Hematopoietic multipotent progenitor cell treated with erythropoietin and hydrocortisone succinate and interleukin-3 and kit ligand, for 6 days (in vitro differentiated cells): ENCODE results near the gene ASAP2.
A peak's percentile ranks its signal among the peaks of the same experiment; 100 is the strongest.
"Not testable (repeated sequence)": the region's sequence is repeated elsewhere in the genome, so short reads cannot be mapped to it uniquely, and the experiment has no call there.

Experiments used
- DNase-seq: peaks from one replicate; pipeline ENCODE4 v3.0.0-alpha.2; 2015

The ASAP2 gene

DNA sequence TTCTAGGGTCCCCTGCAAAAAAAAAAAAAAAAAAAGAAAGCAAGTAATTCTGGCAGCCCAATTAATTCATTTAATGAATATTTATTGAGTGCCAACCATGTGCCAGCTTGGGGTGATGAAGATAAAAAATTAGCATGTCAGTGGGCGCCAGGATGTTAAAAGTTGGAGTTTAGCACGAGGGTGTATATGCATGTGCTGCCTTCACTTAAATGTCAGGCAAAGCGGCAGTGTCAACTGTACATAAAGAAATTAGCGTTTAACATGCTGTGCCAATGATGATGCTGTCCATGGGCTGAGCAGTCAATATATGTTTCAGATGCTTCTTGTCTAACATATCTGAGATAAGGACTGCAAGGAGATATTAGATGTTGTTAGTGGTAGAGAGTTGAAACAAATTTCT, 49.5 kb downstream of the ASAP2 start:
- no peak for DNase-seq

- DNase-seq = no peak
These were observed 50.0 kb downstream of the ASAP2 start for GRCh38 chr2:9256570-9257043.

DNA sequence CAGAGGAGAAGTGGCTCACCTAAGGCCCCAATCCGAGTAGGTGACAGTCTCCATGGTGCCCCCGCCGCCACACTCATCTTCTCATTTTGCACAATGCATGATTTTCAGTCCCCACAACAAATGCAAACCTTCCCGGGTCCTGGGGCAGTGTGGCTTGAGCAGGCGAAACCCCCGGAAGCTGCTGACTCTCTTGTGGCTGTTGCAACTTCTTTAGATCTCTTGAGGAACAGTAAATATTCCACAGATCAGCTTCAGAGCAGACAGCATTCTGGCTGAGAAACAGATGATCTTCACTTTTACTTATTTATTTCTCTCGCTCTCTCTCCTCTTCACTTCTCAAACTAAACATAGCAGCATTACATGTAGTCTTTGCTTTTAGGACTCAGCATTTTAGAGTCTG, 51.9 kb downstream of the ASAP2 start:
- no peak for DNase-seq

GRCh38 chr2:9258953-9259399, 52.4 kb downstream of the ASAP2 start:
- DNase-seq = no peak

- DNase-seq = no peak
These were observed 53.9 kb downstream of the ASAP2 start for GRCh38 chr2:9260464-9260918.

DNA sequence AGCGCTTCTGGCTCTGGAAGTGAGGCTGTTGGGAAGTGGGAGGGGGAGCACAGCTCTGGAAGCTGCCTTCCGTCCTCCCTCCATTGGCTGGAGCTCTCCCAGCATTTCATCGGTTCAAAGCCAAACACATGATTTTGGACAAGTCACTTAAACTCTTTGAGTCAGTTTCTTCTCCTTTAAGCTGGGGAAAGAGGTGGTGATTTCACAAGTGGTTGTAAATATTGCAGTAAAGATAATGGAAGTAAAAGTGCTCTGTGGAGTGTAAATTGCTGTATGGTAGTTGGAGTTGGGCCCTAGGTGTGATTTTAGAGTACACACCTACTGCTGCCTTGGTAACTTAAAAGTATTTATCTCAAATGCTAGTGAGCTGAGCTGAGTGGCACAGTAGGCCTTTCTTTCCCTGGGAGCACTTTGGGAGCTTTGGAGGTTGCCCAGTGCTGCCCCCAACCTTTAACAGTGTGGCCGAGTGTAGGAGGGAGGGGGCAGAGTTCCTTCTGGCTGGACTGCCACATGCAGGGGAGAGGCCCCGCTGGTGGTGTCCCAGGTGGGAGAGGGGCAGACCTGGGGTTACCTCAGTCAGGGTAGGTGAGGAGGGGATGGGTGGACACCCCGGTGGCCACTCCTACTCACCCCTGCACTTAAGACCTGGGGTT, 54.7 kb downstream of the ASAP2 start:
- DNase-seq = no peak

- DNase-seq = no peak
These were observed 56.1 kb downstream of the ASAP2 start for GRCh38 chr2:9262671-9263171.

GRCh38 chr2:9263428-9263827, 56.8 kb downstream of the ASAP2 start:
- DNase-seq = peak; percentile 49

DNA sequence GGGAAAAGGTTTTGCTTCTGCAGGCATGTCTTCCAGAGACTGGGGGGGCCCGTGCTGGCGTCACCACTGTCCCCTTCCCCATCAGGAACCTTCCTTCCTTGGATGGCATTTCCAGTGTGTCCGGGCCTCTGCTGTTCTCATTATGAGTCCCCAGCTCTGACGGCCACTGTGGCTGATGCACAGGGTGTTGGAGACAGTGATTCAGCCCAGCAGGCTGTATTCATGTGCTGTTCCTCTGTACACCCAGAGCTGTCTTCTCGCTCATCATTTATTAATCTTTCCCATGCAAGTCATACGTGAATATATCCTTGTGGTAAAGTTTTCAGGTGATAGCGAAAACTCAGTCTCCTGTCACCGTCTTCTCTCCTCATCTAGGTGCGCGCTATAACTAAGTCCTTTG, 57.7 kb downstream of the ASAP2 start:
- no peak for DNase-seq

- no peak for DNase-seq
These were observed 60.1 kb downstream of the ASAP2 start for GRCh38 chr2:9266711-9267110.

GRCh38 chr2:9267286-9267685, 60.7 kb downstream of the ASAP2 start:
- not testable (repeated sequence) for DNase-seq

DNA sequence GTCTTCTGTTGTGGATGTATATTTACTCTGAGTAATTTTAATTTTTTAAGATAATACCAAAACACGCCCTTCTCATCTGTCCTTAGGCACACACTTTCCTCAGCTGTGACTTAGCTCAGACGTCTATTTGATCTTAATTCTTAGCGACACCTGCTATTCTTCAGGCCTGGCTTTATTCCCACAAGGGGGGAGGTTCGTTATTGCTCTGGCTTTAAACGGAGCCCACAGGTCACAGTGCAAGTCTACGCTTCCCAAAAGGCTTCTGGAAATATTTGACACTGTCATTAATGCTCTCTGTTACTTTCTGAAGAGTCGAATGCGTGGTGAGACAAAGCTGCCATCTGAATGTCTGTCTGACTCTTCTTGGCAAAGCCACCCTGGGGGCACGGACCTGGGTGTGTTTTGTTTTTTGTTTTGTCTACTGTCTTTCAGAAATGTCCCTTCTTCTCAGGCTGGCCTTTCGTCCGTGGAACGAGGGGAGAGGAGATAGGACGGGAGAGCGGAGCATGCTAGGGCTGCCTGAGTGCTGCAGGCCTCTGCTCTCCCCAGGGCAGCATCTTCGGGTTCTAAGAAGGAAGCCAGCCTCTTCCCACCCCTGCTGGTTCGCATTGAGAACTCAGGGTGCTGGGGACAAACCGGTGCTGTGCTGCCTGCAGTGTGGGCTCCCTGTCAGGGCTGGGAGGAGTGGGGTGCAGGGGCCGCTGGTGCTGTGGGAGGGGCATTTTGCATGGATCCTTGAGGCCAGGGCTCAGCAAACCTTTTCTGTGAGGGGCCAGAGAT, 61.9 kb downstream of the ASAP2 start:
- no peak for DNase-seq

DNA sequence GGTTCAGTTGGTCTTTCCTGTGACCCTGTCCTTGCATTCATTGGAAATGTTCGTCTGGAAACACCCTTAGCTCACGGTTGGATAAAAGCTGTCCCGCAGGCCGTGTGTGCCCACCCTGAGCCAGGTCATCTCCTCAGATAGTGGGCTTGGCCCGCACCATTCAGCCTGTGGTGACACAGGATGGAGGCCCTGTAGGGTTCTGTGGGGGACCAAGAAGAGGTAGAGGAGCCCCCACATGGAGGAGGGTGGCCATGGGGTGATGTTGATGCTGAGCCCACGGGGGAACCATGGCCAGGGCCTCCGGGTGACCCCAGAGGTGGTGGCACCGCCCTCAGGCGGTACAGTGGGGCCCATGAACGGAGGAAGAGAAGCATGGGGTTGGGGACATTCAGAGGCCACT, 62.7 kb downstream of the ASAP2 start:
- no peak for DNase-seq

- DNase-seq = no peak
These were observed 63.2 kb downstream of the ASAP2 start for GRCh38 chr2:9269695-9270360.

GRCh38 chr2:9271091-9271490, 64.5 kb downstream of the ASAP2 start:
- no peak for DNase-seq

- DNase-seq = no peak
These were observed 65.1 kb downstream of the ASAP2 start for GRCh38 chr2:9271691-9272090.

GRCh38 chr2:9273486-9274130, 67.0 kb downstream of the ASAP2 start:
- DNase-seq = no peak

DNA sequence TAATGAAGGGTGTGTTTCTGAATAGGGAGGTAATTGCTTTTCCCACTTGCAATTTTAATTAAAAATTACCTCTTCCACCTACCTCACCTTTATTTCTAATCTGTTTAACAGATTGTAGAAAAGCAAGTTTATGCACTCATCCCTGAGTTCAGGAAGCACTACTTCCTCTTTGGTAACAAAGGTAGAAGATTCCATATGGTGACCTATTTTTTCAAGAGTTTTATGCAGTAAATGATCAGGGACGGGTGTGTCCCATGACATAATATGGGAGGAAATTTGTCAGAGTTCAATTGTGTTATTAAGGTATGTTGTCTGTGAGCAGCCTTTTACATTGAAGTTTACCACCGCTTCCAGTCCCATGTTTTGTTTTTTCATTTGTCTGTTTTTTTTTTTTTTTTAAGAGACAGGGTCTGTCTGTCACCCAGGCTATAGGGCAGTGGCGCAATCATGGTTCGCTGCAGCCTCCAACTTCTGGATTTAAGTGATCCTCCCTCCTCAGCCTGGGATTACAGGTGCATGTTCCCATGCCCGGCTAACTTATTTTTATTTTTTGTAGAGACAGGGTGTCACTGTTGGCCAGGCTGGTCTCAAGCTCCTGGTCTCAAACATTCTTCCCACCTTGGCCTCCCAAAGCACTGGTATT, 68.2 kb downstream of the ASAP2 start:
- no peak for DNase-seq

- DNase-seq = no peak
These were observed 68.8 kb downstream of the ASAP2 start for GRCh38 chr2:9275399-9275798.

DNA sequence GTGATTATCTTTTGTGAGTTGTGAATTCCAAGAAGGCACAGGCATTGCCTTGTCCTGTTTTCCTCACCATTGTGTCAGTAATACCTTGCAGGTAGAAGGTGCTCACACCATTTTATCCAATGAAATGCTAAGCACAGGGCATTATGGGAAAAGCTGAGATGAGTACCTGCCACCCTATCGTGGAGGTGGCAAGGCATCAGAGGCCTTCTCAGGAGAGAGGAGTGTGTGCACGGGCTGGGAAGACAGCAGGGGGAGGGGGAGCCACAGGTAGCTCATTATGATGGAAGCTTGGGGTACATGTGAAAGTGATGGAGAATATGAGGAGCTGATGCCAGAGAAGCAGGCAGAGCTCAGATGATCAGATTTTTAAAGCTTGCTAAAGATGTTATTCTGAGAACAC, 69.5 kb downstream of the ASAP2 start:
- no peak for DNase-seq

DNA sequence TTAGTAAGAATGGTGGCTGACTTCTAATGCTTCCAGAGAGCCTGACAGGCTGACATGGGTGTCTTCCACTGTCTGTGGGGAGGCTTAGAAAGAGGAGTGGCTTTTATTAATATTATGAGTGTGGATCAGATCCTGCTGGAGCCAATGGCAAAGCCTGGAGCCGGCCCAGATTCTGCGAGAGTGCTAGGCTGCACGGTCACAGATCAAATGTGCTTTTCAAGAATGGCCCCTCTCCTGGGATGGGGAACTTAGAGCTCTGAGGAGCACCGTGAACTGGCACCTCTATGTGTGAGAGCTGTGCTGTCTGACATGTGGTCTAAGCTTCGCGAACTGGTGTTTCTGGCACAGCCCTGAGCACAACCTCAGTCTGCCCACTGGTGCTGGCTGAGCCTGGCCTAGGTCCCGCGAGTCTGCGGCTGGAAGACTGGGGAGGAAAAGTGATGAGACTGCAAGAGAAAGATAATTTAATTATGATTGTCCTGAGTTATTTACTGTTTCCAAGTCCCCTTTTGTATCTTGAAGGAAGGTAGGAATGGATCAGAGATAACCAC, 70.4 kb downstream of the ASAP2 start:
- no peak for DNase-seq

DNA sequence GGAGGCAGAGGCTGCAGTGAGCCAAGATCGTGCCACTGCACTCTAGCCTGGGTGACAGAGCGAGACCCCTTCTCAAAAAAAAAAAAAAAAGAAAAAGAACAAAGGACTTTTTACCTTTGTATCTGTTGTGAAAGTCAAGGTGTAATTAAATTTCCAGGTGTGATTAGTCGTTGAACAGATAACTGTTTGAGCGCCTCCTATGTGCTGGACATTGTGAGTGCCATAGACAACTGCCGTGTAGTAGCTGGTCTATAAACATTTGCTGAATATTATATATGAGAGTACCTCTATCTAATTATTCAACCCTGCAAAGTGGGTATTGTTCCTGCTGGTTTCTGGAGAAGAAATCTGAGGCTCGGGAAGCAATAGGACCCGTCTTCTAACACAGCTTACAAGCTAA, 71.8 kb downstream of the ASAP2 start:
- DNase-seq = no peak
